ENCODE results near the gene PRF1.

DNA sequence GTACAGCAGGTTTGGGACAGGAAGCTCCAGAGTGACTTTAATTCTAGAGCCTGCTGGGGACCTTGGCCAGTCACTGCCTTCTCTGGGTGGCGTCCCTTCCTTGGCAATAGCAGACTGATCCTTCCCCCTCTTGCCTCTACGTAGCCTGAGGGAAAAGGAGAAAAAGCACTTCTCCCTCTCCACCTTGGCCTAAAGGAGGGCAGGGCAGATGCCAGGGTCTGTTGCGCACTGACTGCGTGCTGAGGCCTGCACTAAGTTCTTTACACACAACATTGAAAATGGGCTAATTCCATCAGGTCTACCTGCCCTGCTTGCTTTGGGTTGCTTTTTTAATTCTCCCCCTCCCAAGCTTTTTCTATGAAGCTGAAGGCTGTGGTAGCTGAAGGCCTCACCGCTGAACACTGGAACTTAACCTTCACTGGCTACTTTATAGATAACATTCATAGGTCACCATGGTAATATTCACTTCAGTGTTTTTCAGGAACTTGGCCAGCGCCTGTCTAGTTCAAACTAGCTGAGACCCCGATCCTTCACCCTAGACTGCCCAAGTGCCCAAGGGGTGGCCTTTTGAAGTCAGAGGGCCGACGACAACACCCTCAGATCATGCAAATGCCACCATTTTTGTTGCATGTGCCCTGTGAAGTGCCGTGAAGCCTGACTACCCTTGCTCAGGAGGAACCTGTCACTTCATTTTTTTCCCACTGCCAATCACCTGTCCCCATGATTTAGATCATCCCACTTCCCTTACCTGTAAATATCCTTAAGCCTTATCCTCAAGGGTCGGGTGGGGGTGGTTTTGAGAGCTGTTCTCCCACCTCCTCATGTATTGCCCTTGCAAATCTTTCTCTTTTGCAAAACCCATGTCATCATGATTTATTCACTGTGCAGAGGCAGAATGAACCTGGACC is 28.7 kb downstream of the PRF1 start:
- TF ChIP-seq POLR2A (IDR thresholded peaks at IDR 0.05; ENCODE audit: insufficient read depth in 1 of 2, low read depth in 2 of 2, low read length in 2 of 2) (no peak), EZH2 (conservative IDR thresholded peaks at IDR 0.05; ENCODE audit: low read depth, low read length) (no peak), NCOA5 (CRISPR knock-in tag; IDR thresholded peaks at IDR 0.05) (no peak), RXRA (CRISPR knock-in tag; IDR thresholded peaks at IDR 0.05) (no peak), HDAC6 (IDR thresholded peaks at IDR 0.05; ENCODE audit: low read depth, low read length) (no peak), YY1 (IDR thresholded peaks at IDR 0.05; ENCODE audit: insufficient read depth, insufficient replicate concordance, low read depth, low read length) (no peak)
